HG03565 (cell line): ENCODE measurements around the gene WIPF1.

Experiments used
- ATAC-seq: cut with Tn5 transposase; IDR thresholded peaks from one replicate; pipeline ENCODE4 v1.9.1; 2021; ENCODE audit warnings: mild to moderate bottlenecking, moderate library complexity; ENCODE audit not compliant: unreplicated experiment

WIPF1 gene

DNA sequence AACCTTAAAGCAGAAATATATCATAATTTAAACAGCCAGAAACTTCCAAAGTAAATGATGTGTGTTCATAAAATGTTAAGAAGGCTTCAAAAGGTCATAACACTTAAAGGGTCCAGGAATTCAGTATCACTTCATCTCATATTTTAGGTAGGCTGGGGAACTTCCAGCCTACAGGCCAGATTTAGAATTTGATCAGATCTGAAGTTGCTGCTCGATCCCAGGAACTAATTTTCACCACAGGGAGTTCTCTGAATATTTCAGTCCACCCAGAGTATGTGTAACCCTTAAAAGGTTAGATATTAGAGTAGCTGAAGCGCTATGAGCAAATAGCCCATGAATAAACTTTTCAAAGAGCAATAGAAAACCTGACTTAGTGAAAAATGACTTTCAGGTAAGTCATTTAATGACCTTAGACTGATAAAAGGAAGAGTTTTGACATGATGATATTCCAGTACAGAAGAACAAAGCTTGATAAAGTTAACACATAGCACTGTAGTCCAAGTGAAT is 1.7 kb downstream of the WIPF1 start:
- no peak for ATAC-seq

DNA sequence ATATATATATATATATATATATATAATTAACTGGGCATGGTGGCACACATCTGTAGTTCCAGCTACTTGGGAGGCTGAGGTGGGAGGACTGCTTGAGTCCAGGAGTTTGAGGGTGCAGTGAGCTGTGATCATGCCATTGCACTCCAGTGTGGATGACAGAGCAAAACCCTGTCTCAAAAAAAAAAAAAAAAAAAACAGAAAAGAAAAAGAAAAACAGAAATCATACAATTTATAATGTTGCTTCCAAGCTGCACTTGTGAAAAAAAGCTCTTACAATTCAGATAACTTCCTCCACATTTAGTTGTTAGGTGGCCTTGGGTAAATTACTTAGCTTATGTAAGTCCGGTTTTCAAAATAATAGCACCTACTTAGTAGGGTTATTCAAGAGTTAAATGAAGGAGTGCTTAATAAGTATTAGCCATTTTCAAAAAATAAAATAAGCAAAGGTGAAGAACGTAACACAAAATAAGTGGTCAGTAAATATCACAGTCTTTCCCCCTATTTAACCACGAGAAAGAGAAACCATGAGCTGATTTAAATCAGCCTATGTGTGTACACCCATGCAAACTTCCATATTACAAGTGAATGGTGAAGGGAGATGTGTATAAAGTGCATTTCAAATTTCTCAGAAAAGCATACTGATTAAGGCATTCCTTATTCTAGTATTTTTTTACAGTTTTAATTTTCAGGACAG is 2.3 kb downstream of the WIPF1 start:
- no peak for ATAC-seq

DNA sequence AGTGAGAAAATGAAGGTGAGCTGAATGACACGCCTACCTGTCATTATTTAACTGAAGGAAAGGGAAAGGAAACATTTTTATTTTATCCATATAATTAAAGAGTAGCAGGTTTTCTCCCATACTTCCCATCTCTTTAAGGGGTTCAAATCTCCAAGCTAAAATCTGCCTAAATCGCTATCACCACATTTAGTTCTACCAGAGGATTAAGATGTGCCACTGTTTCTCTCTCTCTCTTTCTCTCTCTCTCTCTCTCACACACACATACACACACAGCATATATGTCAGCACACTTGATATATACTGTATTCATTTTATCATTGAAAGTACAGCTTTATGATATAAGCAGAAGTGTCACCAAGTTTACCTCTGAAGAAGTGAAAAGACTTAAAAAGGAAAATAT is 3.1 kb downstream of the WIPF1 start:
- no peak for ATAC-seq

DNA sequence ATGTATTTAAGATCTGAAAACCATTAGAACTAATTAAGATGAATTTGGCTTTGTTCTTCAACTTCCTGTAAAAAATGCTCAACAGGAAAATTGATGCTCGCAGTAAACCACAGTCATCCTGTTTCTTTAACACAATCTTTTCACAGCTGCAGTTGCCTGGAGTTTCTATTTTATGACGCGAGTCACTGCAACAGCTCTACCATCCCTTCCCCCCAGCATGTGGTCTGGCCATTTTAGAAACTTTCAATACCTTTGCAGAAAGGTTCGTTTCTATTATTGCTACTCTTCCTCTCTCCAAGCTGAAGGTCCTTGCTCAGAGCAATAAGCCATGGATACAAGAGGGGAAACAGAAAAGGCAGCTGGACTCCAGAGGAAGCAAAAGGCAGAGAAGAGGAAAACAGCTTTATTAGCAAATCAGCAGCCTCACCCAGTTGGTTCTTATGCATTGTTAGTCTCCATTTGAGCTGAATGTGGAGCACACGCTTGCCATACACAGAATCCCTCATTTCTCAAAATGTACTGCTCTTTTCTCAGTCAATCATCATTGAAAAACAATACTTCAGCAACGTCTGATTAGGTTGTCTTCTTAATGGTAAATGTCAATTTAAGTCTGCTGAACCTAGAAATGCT is 3.9 kb downstream of the WIPF1 start:
- ATAC-seq, result peak; percentile 55

DNA sequence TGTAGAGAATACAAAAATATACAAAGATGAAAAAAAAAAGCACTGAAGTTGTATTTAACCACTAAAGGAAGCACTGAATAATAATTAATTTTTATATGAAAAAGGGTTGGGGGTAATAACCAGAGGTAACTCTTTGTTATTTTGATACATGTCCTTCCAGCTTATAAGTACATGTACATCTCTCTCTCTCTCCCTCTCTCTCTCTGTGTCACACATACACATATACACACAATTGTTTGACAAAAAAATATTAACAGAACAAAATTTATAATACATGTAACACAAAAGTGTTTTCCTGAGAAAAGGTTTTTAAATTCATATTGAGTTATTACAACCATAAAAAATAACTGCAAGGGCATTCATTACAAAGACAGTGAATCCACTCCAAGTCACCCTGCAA is 4.6 kb downstream of the WIPF1 start:
- ATAC-seq, result no peak

DNA sequence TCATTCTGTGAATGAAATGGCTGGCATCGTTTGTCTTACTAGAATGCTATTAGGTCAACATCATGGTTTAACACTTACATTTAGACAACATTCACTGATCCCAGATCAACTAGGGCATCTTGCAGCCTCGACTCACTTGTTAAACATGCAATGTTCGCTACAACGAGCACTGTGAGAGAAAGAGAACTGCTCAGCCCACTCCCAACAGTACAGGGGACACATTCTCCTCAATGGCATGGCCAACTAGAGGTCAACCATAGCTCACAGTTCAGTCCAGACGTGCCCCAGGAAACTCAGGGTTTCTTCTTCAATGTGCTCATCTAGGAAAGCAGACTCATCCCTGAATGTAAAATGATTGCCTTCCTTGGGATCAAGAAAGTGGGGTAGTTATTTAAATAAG is 5.9 kb downstream of the WIPF1 start:
- no peak for ATAC-seq

DNA sequence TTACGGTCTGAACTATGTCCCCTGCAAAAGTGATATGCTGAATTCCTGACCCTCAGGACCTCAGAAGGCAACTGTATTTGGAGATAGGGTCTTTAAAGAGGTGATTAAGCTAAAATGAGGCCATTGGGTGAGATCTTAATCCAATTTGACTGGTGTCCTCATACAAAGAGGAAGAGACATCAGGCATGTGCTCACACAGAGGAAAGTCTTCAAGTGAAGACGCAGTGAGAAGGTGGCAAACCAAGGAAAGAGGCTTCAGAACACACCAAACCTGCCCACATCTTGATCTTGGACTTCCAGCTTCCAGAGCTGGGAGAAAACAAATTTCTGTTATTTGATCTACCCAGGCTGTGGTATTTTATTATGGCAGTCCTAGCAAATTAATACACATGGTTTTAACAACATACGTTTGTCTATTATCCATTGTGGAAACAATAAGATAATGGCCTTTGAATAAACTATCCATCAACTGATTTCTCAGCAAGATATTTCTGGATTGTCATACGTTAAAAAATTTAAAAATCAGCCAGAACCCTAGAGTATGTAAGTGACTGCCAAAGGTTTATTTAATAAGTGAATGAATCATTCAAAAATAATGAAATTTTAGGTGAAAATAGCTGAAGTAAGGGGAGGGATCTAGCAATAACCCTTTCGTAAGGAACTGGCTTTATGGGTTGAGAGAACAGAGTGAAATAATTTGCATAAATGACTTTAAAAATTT is 6.5 kb downstream of the WIPF1 start:
- no peak for ATAC-seq

DNA sequence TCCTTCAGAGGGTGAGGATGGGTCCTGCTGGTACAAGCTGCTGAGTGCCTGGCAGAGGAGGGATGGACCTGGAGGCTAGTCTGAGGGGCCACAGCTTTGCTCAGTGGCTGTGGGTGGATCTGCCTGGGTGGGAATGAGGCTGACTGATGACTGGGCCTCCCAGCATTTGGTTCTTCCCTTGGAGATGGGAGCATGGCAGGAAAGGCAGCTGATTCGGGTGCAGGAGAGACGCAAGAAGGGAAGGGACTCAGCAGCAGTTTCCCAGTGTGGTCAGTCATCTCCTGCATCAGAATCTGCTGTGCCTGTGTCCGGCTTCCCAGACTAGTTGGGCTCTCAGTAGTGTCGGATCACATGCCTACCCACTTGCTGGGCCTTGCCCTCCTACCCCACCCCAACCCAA is 7.3 kb downstream of the WIPF1 start:
- no peak for ATAC-seq

DNA sequence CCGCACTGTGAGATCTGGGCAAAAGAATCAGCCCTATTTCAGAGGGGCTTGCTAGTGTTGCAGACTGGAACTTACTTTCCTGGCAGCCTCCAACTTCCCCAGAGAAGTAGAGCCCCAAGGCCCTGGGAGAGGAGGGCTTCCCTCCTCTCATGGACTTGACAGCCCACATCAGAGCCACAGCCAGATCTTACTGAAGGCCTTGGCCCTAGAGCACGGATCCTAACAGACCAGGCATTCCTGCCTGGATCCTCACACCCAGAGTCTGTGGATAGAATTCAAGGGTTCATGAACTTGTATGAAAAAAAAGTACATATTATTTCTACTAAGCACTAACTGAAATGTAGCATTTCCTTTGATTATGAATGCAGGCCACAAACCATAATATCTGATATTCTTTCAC is 8.3 kb downstream of the WIPF1 start:
- ATAC-seq, result no peak

DNA sequence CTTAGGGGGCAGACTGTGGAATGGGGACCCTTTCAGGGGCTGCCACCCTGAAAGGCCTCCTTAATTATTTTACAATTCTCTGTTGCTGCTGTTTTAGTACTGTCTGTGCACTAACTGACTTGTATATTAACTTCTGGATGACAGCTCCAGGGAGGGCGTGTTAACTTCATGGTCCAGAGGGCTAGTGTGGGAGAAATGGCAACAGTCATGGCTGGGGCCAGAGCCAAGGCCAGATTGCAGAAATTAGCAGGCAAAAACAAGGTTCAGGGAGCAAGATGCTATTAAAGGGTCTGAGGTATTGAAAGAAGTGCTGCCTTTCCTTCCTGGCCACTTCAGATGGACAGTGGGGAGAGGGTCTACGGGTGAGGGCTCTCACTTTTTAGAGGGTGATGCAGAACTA is 9.1 kb downstream of the WIPF1 start:
- ATAC-seq, result no peak

DNA sequence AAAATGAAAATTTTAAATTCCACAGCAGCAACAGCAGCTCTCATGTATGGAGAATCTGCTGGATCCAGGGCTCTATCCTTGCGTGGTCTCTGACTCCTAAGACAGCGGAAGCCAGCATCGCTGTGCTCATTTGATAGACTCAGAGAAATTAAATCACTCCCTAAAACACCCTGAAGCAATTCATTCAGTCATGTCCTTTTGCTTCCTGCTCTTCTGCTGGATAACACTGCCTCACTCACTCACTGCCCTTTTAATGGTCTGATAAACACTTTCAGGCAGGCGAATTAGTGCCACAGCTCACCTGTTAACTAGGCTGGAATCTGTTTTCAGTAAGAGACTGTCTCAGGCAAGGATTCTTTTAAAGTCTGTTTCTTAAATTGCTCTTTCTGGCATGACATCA is 10.0 kb downstream of the WIPF1 start:
- no peak for ATAC-seq

DNA sequence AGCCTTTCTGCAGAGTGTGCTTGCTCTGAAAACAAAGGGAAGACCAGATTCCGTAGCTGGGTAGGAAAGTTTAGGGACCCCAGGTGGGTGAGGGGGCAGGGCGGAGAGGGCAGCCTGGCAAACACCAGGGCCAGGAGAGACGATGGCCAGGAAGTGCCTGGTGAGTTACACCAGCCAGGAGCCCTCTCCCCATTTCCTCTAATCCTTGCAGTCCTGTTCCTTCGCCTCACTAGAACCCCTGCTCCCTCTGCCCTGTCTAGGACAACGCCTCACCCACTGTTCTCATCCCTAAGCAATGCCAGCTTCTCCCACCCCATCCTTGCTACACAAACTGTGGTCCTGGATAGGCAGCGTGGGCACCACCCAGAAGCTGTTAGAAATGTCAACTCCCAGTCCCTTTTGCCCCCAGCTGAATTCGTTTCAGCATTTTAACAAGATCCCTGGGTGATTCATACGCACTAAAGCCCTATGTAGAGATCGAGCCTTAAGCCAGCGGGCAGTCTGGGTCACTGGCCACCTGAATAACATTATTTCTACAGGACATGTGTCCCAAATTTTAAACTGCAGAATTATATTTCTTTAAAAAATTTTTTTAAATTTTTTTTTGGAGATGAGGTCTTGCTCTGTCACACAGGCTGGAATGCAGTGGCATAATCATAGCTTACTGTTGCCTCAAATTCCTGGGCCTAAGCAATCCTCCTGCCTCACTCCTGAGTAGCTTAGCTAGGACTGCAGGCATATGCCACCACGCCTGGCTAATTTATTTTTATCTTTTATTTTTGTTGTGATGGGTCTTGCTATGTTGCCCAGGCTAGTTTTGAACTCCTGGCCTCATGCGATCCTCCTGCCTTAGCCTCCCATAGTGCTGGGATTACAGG is 10.9 kb downstream of the WIPF1 start:
- no peak for ATAC-seq

DNA sequence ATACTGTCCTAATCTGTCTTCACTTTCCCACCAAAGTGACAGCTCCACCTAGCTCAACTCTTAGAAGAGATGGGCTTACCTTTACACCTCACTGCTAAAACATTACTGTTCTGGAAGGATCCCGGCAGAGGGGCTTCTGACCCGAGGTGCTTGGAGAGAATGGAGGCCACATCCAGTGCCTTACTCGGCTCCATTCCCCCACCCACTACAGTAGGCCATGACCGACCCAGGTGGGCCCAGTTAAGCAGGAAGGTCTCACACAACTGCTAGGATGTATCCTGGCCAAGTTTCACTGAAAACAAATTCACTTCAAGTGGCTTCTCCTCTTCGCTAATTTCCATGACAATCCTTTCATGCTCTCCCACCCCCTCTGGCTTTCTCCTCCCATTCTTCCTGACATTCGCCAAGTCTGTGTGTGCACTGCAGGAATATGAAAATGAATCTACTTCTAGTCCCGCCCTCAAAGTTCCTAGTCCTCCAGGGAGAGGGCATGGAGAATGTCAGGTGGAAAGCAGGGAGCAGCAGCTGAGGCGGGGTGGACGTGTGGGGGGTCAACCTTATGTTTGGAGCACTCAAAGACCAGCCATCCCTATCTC is 11.8 kb downstream of the WIPF1 start:
- no peak for ATAC-seq

DNA sequence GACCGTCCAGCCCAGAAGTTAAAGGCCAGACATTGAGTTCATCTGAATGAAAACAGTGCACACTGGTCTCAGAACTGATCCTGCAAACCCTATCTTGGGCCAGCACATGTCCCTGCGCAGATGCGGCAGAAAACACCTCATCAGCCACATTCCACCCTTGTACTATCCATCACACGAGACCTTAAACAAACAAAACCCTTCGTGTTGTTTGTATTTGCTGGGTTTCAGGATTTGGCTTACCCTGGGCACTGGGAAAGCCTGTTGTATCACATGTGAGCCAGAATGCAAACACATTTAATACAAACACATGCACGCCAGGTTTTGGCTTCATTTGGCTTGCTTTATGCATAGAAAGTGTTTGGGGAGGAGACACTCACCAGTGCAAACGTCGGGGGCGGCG is 12.5 kb downstream of the WIPF1 start:
- no peak for ATAC-seq

DNA sequence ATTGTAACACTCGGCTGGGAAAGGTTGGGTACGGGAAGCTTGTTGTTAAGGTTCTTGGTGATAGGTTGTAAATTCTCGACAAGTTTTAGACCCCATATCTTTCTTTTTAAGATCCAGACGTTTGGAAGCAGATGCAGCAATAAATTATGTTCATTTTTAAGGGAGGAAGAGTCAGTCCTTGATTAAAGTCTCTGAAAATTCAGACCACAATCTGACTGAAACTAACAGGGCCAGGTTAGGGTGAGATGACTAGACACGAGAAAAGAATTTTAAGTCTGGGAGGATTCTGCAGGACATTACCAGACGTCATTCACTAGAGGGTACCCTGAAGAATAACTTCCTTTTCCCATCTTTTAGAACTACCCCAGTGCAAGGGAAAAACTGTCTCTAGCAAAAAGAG is 16.1 kb downstream of the WIPF1 start:
- ATAC-seq, result no peak

DNA sequence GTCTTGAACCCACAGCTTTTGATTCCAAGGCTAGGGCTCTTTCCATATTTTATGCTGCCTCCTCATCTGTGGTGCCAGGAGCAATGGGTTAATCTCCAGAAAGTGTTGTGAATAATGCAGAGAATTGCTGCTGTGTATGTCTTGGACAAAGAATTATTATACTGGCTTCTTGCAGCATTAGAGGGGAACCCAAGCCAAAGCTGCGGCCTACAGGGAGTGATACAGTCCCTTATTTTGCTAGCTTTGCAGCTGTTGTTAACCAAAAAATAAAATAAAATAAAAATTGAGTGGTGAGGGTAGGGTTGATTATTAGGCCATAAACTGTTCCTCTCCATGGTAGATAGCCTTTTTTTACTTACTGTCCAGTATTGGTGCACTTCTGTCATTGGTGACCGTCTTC is 16.7 kb downstream of the WIPF1 start:
- no peak for ATAC-seq

DNA sequence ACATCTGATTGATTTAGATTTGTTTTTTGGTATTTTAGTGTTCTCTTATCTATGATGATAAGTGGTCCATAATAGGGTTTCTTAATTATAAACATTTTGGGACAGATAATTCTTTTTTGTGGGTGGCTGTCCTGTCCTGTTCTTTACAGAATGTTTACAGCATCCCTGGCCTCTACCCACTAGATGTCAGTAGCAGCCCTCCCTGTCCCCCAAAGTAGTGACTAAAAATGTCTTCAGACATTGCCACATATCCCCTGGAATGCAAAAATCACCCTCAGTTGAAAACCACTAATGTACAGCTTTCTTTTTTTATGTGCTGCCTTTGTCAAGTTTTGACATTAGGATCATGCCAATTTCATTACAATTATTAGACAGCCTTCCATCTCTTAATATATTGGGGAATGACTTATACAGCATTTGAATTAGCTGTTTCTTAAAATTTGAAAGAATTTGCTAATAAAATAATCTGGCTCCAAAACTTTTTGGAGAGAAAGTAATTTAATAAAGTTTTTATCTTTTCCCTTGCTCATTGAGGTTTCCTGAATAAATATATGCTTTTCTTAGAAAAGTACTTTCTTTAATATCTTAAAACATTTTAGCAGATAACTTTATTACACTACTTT is 19.5 kb downstream of the WIPF1 start:
- peak; percentile 60 for ATAC-seq

DNA sequence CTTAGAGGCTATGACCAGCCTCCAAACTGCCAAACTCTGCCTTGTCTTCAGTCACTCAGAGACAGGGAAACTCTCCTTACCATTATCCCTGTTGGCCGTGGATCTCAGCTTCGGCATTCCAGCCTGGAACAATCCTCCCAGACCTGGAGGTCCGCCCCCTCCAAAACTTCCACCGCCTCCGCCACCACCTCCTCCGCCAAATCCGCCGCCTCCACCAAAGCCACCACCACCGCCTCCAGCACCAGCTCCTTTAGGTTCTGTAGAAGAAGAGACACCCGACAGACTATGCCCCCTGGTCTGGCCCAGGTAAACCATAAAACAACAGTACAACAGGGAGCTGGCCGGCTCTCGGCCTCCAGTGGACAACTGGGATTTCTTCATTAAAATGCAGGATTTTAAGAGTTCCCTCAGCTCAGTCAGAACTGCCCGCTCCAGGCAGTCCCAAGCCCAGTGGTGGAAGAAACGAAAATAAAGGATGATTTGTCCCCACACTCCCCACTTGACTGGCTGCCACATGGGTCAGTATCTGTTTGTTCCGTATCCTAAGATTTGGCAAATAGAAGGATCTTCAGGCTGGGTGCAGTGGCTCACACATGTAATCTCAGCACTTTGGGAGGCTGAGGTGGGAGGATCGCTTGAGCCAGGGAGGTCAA is 22.4 kb downstream of the WIPF1 start:
- no peak for ATAC-seq

DNA sequence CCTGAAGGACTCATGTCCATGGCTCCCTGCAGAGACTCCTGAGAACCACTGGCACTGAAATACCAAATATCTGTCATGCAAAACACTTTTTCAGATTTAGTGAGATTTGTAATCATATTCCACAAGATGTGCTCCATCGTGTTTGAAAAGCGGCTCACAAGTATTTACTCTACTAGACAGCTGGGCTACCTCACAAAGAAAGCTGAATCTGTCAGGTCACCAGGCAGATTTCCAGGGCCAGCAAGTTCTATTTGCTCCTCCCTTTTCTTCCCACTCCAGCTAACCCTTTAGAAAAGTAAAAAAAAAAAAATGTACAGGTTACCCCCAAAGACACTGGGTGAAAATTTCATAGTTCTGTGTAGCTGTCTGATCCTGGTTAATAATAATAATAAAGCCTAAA is 22.9 kb downstream of the WIPF1 start:
- no peak for ATAC-seq

DNA sequence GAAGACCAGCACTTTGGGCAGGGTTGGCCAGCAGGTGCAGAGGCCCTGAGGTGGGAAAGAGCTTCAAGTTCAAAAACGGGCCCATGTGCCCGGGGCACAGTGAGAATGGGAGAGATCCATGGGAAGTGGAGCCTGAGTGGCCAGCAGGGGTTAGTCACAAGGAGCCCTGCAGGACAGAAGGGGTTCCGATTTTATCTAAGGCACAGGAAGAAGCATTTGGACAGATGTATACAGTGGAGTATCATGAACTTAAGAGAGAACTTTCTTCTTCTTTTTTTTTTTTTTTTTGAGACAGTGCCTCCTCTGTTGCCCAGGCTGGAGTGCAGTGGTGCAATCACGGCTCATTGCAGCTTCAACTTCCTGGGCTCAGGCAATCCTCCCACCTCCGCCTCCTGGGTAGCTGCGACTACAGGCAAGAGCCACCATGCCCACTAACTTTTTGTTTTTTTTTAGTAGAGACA is 24.0 kb downstream of the WIPF1 start:
- no peak for ATAC-seq
